Sigmoid colon (tissue), 4 donors: ENCODE results near the gene CYTH3.

Experiments
- EP300 ChIP-seq, 4 donors: sonication (generic); formaldehyde crosslinking; IDR thresholded peaks; one replicate each; pipeline ENCODE4 v1.6.1; 2017; ENCODE audit warnings: antibody characterized with exemption in 4 of 4
- POLR2A ChIP-seq, 2 donors: fragments of 450-650 bp; IDR thresholded peaks; one replicate each; pipeline ENCODE4 v1.6.1; 2016; ENCODE audit warnings: antibody characterized with exemption in 2 of 2, mild to moderate bottlenecking in 2 of 2, moderate library complexity in 2 of 2
- TF ChIP-seq, protein P1 (sequence below), 4 experiments: fragments of 450-650 bp in 3 of 4; fragments of 200-600 bp in 1 of 4; IDR thresholded peaks; one replicate each; pipeline ENCODE4 v1.5.1; 2016 to 2019; ENCODE audit warnings: antibody characterized with exemption in 4 of 4, mild to moderate bottlenecking in 3 of 4, moderate library complexity in 2 of 4

DNA sequence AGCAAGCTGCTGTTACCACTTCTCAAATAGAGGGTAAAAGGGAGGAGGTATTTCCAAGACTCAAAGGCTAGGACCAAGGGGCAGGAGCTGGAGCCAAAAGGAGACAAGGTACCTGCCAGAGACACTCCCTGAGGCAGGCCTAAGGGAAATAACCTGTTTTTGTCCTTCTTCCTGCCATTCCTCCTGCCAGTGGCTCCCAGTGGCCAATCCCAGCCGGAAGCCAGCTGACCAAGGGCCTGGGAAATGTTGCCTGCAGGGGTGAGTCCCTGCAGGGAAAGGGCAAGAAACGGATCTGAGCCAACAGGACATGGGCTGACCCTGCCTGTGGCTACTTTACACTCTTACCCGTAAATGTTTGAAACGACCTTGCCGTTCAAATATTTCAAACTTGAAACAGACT lies 3.5 kb downstream of the CYTH3 start:
- TF ChIP-seq, protein P1, sequence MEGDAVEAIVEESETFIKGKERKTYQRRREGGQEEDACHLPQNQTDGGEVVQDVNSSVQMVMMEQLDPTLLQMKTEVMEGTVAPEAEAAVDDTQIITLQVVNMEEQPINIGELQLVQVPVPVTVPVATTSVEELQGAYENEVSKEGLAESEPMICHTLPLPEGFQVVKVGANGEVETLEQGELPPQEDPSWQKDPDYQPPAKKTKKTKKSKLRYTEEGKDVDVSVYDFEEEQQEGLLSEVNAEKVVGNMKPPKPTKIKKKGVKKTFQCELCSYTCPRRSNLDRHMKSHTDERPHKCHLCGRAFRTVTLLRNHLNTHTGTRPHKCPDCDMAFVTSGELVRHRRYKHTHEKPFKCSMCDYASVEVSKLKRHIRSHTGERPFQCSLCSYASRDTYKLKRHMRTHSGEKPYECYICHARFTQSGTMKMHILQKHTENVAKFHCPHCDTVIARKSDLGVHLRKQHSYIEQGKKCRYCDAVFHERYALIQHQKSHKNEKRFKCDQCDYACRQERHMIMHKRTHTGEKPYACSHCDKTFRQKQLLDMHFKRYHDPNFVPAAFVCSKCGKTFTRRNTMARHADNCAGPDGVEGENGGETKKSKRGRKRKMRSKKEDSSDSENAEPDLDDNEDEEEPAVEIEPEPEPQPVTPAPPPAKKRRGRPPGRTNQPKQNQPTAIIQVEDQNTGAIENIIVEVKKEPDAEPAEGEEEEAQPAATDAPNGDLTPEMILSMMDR (IDR thresholded peaks at IDR 0.05) = no peak
- TF ChIP-seq POLR2A (IDR thresholded peaks at IDR 0.05) (no peak), EP300 (IDR thresholded peaks at IDR 0.05) (no peak)
